Activated T-helper 2 cell treated with anti-CD3 and anti-CD28 coated beads, Interferon-gamma antibody, Interleukin-2, Interleukin-4, amounts not matched to agents 10 μg/mL and 5 μg/mL and 100 μg/mL, durations not matched to agents 14 hours and 24 hours and 36 hours (primary cell): ENCODE results near the gene SMIM9. TPM values are rescaled to one million over a fixed set of nuclear protein-coding genes. Genes with fewer than 3 reads are reported as not detected.
A peak's percentile ranks its signal among the peaks of the same experiment; 100 is the strongest.

Experiments
- DNase-seq: peaks from one replicate; pipeline ENCODE4 v3.0.0; 2021; ENCODE audit warnings: low spot score
- H3K27ac Mint-ChIP-seq: one replicate; pipeline ENCODE4 v1.8.0; 2021; ENCODE audit warnings: mixed read lengths
- H3K27me3 Mint-ChIP-seq: one replicate; pipeline ENCODE4 v1.8.0; 2021; ENCODE audit warnings: low read depth, mixed read lengths
- H3K36me3 Mint-ChIP-seq: one replicate; pipeline ENCODE4 v1.8.0; 2021; ENCODE audit warnings: low read depth, mixed read lengths
- H3K4me1 Mint-ChIP-seq: one replicate; pipeline ENCODE4 v1.8.0; 2021; ENCODE audit warnings: low read depth, mixed read lengths
- H3K4me3 Mint-ChIP-seq: one replicate; pipeline ENCODE4 v1.8.0; 2021; ENCODE audit warnings: low read depth, mild to moderate bottlenecking, moderate library complexity, mixed read lengths
- H3K9me3 Mint-ChIP-seq: one replicate; pipeline ENCODE4 v1.8.0; 2021; ENCODE audit warnings: mixed read lengths
- intact Hi-C: fragments of 100-400 bp; cut with micrococcal nuclease; formaldehyde crosslinking; loops from one replicate; pipeline ENCODE4 v1.15.1; 2023
- total RNA-seq: library from RNA; stranded (reverse); gene quantifications from 2 replicates; pipeline ENCODE4 v1.2.3, GENCODE V29; 2022

Gene SMIM9
- total RNA-seq, 1 donor from 2014 or later: not detected

- peaks cover 28% of the 10 kb centered on the region for H3K36me3 Mint-ChIP-seq
- peaks cover 21% of the 10 kb centered on the region for H3K4me1 Mint-ChIP-seq
- no peak for DNase-seq
- no peaks in the 10 kb centered on the region for H3K27me3 Mint-ChIP-seq
- no peak overlapping the region for H3K27ac Mint-ChIP-seq
- H3K4me3 Mint-ChIP-seq: no peak overlapping the region
- H3K9me3 Mint-ChIP-seq: no peaks in the 10 kb centered on the region
- intact Hi-C loops: no loop called here
Measured at GRCh38 chrX:154791467-154791866, 43.0 kb downstream of the SMIM9 start.

GRCh38 chrX:154785716-154786115, 48.7 kb downstream of the SMIM9 start:
- no peaks in the 10 kb centered on the region for H3K9me3 Mint-ChIP-seq
- H3K36me3 Mint-ChIP-seq: peaks cover 52% of the 10 kb centered on the region
- intact Hi-C loops: no loop called here
- no peak overlapping the region for H3K27ac Mint-ChIP-seq
- no peak overlapping the region for H3K4me3 Mint-ChIP-seq
- H3K27me3 Mint-ChIP-seq: no peaks in the 10 kb centered on the region
- DNase-seq: no peak
- H3K4me1 Mint-ChIP-seq: peaks cover 19% of the 10 kb centered on the region

- H3K9me3 Mint-ChIP-seq: no peaks in the 10 kb centered on the region
- H3K4me3 Mint-ChIP-seq: no peak overlapping the region
- intact Hi-C loops: no loop called here
- H3K36me3 Mint-ChIP-seq: peaks cover 46% of the 10 kb centered on the region
- no peaks in the 10 kb centered on the region for H3K27me3 Mint-ChIP-seq
- peak overlapping the region; percentile 31 for H3K27ac Mint-ChIP-seq
- peaks cover 19% of the 10 kb centered on the region for H3K4me1 Mint-ChIP-seq
- DNase-seq: no peak
Measured at GRCh38 chrX:154784149-154784995, 50.1 kb downstream of the SMIM9 start.

GRCh38 chrX:154780968-154781367, 53.5 kb downstream of the SMIM9 start:
- intact Hi-C loops: no loop called here
- Mint-ChIP-seq H3K4me1 (peaks cover 25% of the 10 kb centered on the region), H3K36me3 (peaks cover 61% of the 10 kb centered on the region), H3K9me3 (no peaks in the 10 kb centered on the region), H3K4me3 (no peak overlapping the region), H3K27ac (no peak overlapping the region), H3K27me3 (no peaks in the 10 kb centered on the region)
- no peak for DNase-seq

GRCh38 chrX:154779261-154779660, 55.2 kb downstream of the SMIM9 start:
- no peaks in the 10 kb centered on the region for H3K27me3 Mint-ChIP-seq
- H3K9me3 Mint-ChIP-seq: no peaks in the 10 kb centered on the region
- H3K4me3 Mint-ChIP-seq: no peak overlapping the region
- H3K36me3 Mint-ChIP-seq: peaks cover 65% of the 10 kb centered on the region
- peaks cover 32% of the 10 kb centered on the region for H3K4me1 Mint-ChIP-seq
- intact Hi-C loops: no loop called here
- DNase-seq: no peak
- no peak overlapping the region for H3K27ac Mint-ChIP-seq

GRCh38 chrX:154776753-154777152, 57.7 kb downstream of the SMIM9 start:
- Mint-ChIP-seq H3K27ac (no peak overlapping the region), H3K4me1 (peaks cover 26% of the 10 kb centered on the region), H3K4me3 (no peak overlapping the region), H3K9me3 (no peaks in the 10 kb centered on the region), H3K36me3 (peaks cover 66% of the 10 kb centered on the region), H3K27me3 (no peaks in the 10 kb centered on the region)
- DNase-seq: no peak
- intact Hi-C loops: no loop called here

- intact Hi-C loops: no loop called here
- peak overlapping the region; percentile 67 for H3K27ac Mint-ChIP-seq
- H3K9me3 Mint-ChIP-seq: no peaks in the 10 kb centered on the region
- no peaks in the 10 kb centered on the region for H3K27me3 Mint-ChIP-seq
- H3K4me1 Mint-ChIP-seq: peaks cover 29% of the 10 kb centered on the region
- peaks cover 71% of the 10 kb centered on the region for H3K36me3 Mint-ChIP-seq
- DNase-seq: no peak
- H3K4me3 Mint-ChIP-seq: peak overlapping the region; percentile 5
Measured at GRCh38 chrX:154775419-154776349, 58.8 kb downstream of the SMIM9 start.

GRCh38 chrX:154774622-154775021, 59.8 kb downstream of the SMIM9 start:
- no peak for DNase-seq
- H3K27me3 Mint-ChIP-seq: no peaks in the 10 kb centered on the region
- no peak overlapping the region for H3K27ac Mint-ChIP-seq
- H3K4me1 Mint-ChIP-seq: peaks cover 31% of the 10 kb centered on the region
- no peaks in the 10 kb centered on the region for H3K9me3 Mint-ChIP-seq
- intact Hi-C loops: no loop called here
- H3K36me3 Mint-ChIP-seq: peaks cover 77% of the 10 kb centered on the region
- no peak overlapping the region for H3K4me3 Mint-ChIP-seq

Other genes starting within 250 kb of the SMIM9 start
- not detected in 2 replicates for gene CTAG1A, start 249.5 kb downstream of the SMIM9 start, total RNA-seq
- not detected in 2 replicates for gene CTAG1B, start 215.4 kb downstream of the SMIM9 start, total RNA-seq
- not detected in 2 replicates for gene CTAG2, start 181.1 kb downstream of the SMIM9 start, total RNA-seq
- 4.3 and 4.5 TPM in 2 replicates for gene GAB3, start 83.6 kb downstream of the SMIM9 start, total RNA-seq
- 150 TPM in 2 replicates for gene DKC1, start 71.8 kb downstream of the SMIM9 start, total RNA-seq
- 27.7 and 31.5 TPM in 2 replicates for gene MPP1, start 29.2 kb downstream of the SMIM9 start, total RNA-seq
- gene F8A1, start 51.7 kb upstream of the SMIM9 start, total RNA-seq: 25.6 and 27.0 TPM in 2 replicates
- 3.6 and 3.7 TPM in 2 replicates for gene F8, start 188.1 kb upstream of the SMIM9 start, total RNA-seq
- gene FUNDC2, start 192.2 kb upstream of the SMIM9 start, total RNA-seq: 70.1 and 70.7 TPM in 2 replicates
- 1.9 and 4.3 TPM in 2 replicates for gene CMC4, start 236.5 kb upstream of the SMIM9 start, total RNA-seq
- gene MTCP1, start 236.5 kb upstream of the SMIM9 start, total RNA-seq: 12.3 and 19.0 TPM in 2 replicates
- 29.3 and 34.9 TPM in 2 replicates for gene BRCC3, start 236.8 kb upstream of the SMIM9 start, total RNA-seq